PC-3 (cell line): ENCODE data around the gene WDR47.

Experiments
- CTCF ChIP-seq: fragments of 300-600 bp; sonication (generic); conservative IDR thresholded peaks from 2 replicates; pipeline ENCODE4 v1.5.1; 2017; ENCODE audit warnings: antibody characterized with exemption, low read depth, mild to moderate bottlenecking, low read length
- EZH2phosphoT487 ChIP-seq: fragments of 300-600 bp; sonication (generic); IDR thresholded peaks from 2 replicates; pipeline ENCODE4 v1.6.1; 2018; ENCODE audit warnings: mild to moderate bottlenecking, antibody characterized with exemption, low read length, borderline replicate concordance

- no peak for TF ChIP-seq EZH2phosphoT487
- no peak for TF ChIP-seq CTCF
Measured at GRCh38 chr1:109069294-109069693, 27.4 kb upstream of the WDR47 start.
